Coronary artery (tissue), 2 donors: ENCODE measurements around the gene ATP13A1.
"Not testable (repeated sequence)": the region's sequence is repeated elsewhere in the genome, so short reads cannot be mapped to it uniquely, and the experiment has no call there.

Experiments used
- DNase-seq: peaks from one replicate; pipeline ENCODE4 v3.0.0-alpha.2; 2017; ENCODE audit warnings: low spot score
- H3K27ac ChIP-seq, 2 donors: fragments of 200-600 bp; sonication (generic); one replicate each; pipeline ENCODE4 v1.5.1; 2016 to 2019
- H3K4me3 ChIP-seq: fragments of 200-600 bp; sonication (generic); 2 replicates; pipeline ENCODE4 v1.5.1; 2016; ENCODE audit warnings: mild to moderate bottlenecking, moderate library complexity
- TF ChIP-seq, protein P1 (sequence below): fragments of 200-600 bp; sonication (generic); IDR thresholded peaks from one replicate; pipeline ENCODE4 v1.5.1; 2019; ENCODE audit warnings: antibody characterized with exemption

The ATP13A1 gene

DNA sequence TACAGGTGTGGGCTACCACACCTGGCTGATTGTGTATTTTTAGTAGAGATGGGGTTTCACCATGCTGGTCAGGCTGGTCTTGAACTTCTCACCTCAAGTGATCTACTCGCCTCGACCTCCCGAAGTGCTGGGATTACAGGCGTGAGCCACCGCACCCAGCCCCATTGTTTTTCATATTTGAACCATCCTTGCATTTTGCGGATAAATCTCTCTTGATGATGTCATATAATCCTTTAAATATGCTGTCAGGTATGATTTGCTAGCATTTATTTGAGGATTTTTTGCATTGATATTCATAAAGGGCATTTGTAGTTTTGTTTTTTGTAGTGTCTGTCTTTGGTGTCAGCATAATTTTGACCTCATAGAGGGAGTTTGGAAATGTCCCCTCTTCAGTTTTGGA is 10.8 kb upstream of the ATP13A1 start:
- no peak overlapping the region for H3K27ac ChIP-seq

DNA sequence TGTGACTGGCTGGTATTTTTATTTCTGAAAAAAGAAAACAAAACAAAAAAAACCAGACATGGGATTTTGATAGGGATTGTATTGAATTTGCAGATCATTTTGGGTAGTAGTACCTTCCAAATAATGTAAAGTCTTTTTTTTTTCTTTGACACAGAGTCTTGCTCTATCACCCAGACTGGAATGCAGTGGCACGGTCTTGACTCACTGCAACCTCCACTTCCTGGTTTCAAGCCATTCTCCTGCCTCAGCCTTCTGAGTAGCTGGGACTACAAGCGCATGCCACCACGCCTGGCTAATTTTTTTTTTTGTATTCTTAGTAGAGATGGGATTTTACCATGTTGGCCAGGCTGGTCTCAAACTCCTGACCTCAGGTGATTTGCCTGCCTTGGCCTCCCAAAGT is 9.3 kb upstream of the ATP13A1 start:
- no peak for DNase-seq

More for the DNA sequence above, 10.8 kb upstream of the ATP13A1 start:
- no peak overlapping the region for H3K4me3 ChIP-seq
- TF ChIP-seq, protein P1, sequence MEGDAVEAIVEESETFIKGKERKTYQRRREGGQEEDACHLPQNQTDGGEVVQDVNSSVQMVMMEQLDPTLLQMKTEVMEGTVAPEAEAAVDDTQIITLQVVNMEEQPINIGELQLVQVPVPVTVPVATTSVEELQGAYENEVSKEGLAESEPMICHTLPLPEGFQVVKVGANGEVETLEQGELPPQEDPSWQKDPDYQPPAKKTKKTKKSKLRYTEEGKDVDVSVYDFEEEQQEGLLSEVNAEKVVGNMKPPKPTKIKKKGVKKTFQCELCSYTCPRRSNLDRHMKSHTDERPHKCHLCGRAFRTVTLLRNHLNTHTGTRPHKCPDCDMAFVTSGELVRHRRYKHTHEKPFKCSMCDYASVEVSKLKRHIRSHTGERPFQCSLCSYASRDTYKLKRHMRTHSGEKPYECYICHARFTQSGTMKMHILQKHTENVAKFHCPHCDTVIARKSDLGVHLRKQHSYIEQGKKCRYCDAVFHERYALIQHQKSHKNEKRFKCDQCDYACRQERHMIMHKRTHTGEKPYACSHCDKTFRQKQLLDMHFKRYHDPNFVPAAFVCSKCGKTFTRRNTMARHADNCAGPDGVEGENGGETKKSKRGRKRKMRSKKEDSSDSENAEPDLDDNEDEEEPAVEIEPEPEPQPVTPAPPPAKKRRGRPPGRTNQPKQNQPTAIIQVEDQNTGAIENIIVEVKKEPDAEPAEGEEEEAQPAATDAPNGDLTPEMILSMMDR, result no peak
- no peak for DNase-seq

DNA sequence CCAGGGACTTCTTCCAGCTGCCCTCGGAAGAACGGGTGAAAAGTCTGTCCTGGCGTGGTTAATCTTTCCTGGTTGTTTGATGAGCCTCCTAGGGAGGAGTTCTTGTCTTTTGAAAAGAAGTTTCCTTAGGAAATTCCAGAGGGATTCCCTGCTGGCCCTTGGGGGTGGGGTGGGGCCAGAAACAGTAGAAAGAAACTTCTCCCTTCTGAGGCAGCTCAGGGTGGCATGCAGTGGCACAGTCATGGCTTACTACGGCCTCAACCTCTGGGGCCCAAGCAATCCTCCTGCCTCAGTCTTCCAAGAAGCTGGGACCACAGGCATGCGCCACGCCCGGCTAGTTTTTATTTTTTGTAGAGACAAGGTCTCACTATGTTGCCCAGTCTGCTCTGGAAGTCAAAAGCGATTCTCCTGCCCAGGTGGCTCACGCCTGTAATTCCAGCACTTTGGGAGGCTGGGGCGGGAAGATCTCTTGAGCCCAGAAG is 6.6 kb upstream of the ATP13A1 start:
- Histone ChIP-seq H3K4me3 (peak overlapping the region; percentile 89), H3K27ac (no peak overlapping the region)
- DNase-seq, result no peak
- TF ChIP-seq, protein P1, result no peak

More for the DNA sequence above, 9.3 kb upstream of the ATP13A1 start:
- Histone ChIP-seq H3K27ac (no peak overlapping the region), H3K4me3 (no peak overlapping the region)
- TF ChIP-seq, protein P1, result no peak

DNA sequence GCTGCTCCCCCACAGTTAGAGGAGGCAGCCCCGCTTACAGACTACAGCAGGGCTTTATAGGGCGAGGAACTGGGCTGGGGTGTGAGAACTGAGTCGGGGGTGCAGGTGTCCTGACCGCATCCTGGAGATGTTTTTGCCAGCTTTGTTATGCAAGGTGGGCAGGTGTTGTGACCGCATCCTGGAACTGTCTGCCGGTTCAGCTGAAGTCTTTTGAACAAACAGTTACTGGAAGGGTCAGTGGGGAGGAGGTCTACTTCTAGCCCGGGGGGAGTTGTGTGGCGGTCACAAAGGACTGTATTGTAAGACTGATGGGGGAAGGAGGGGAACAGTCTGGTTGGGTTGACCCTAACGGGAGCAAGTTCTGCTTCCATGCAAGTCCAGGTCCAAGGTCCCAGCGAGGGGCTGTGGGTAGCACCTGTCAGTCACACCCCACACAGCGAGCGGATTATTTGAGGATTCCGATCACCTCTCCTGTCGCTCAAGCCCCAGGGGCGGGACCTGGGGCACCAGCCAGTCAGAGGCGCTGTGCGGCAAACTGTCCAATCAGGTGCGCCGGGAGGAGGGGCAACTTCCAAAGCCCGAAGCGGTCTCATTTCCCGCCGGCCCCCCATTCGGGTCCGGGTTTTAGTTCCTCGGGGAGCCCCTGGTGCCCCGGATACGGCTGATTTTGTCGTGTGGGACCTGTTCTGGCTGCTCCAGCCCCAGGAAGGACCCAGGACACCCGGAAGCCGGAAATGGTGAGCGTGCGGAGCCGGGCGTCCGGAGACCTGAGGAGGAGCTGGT is 4.9 kb upstream of the ATP13A1 start, which contains the start of gene ZNF101:
TSS of gene ZNF101 (plus strand) at position 610 of the 783 bp plus-strand sequence. CDS start at position 735, 125 bp downstream.
- DNase-seq, result peak; percentile 96
- TF ChIP-seq, protein P1, result no peak
- H3K4me3 ChIP-seq, result peak within 1 kb of the TSS; percentile 89
- peak within 1 kb of the TSS; percentile 65 to 85 for H3K27ac ChIP-seq

DNA sequence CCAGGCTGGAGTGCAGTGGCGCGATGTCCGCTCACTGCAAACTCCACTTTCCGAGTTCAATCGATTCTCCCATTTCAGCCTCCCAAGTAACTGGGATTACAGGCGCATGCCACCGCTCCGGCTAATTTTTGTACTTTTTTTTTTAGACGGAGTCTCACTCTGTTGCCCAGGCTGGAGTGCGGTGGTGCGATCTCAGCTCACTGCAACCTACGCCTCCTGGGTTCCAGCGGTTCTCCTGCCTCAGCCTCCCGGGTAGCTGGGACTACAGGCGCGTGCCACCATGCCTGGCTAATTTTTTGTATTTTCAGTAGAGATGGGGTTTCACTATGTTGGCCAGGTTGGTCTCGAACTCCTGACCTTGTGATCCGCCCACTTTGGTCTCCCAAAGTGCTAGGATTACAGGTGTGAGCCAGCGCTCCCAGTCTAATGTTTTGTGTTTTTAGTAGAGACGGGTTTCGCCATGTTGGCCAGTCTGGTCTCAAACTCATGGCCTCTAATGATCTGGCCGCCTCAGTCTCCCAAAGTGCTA is 2.0 kb upstream of the ATP13A1 start:
- DNase-seq, H3K4me3 ChIP-seq, H3K27ac ChIP-seq: not testable (repeated sequence)

DNA sequence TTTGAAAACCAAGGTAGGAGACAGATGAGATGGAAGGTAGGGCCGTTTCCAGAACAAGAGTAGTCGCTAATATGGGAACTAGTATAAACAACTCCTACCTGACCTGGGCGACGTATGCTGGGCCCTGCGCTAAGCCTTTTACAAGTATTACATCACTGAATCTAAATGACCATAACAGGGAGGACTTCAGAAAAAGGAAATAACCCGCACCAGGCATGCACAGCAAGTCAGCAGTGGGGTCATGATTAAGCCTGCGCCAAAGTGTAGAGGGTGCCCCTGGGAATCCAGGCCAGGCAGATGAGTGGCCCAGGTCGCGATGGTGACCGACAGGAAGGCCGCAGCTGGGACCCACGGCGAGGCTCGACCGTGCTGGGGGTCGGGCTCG is 613 bp downstream of the ATP13A1 start:
- TF ChIP-seq, protein P1, result no peak
- H3K27ac ChIP-seq, result peak overlapping the region; percentile 80 to 93
- no peak for DNase-seq
- peak overlapping the region; percentile 98 for H3K4me3 ChIP-seq

DNA sequence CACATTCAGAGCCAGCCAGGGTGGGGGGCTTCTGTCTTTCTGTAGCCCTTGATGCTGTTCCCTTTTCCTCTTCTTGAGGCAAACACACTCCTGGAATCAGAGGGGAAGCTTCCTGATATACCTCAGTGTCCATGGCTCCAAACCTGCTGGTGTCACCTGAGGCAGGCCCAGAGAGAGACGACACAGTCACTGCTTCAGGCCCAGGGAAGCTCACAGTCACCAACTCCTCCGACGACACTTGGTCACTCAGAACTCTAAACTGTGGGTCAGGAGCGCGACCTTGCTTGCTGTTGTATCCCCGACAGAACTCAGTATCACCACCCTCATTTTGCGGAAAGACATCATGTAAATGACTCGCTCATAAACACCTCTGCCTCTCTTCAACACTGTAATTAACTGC is 1.1 kb downstream of the ATP13A1 start:
- H3K27ac ChIP-seq, result no peak overlapping the region
- H3K4me3 ChIP-seq, result peak overlapping the region; percentile 98
- TF ChIP-seq, protein P1, result no peak
- DNase-seq, result peak; percentile 54
